ENCODE results near the gene ZNF426. TPM values are rescaled to one million over a fixed set of nuclear protein-coding genes. Genes with fewer than 3 reads are reported as not detected.

Gene ZNF426
- total RNA-seq, 1 donor from 2014 or later = 22.7 TPM

DNA sequence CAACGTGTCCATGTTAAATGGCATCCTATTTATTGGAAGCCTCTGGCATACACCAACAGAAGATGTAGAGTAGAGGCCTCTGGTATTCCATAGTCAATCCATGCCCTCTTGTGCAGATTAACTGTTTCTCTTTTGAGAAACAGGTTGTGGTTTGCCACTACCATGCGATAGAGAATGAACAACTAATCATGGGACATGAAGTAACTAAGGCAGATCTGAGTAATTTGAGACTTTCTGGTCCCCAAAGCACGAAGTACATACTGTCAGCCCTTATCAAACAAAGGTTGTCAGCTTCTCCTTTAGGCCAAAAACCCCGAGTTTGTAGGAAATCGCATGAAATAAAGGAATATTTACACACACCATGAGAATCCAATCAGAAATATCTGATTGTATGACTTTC is 42.3 kb upstream of the ZNF426 start:
- ATAC-seq (ENCODE audit: low read depth) = no peak
- H3K4me1 Mint-ChIP-seq = peaks cover 64% of the 10 kb centered on the region
- POLR2A ChIA-PET = no interaction called here

DNA sequence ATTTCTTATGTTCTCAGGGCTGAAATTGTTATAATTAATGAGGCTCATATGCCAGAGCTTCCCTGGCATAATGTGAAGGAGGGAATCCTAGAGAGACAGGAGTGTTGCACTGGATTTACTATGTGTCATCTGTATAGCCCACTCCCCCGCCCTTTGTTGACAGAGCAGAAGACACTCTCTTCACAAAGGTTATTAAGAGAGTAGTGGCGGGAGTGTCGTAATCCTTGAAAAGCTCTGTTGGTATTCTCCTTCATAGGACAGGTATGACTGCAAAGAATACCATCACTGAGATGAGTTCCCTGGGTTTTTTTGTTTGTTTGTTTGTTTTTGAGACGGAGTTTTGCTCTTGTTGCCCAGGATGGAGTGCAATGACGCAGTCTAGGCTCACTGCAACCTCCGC is 31.8 kb upstream of the ZNF426 start:
- Mint-ChIP-seq H3K4me1 (peaks cover 11% of the 10 kb centered on the region), H3K36me3 (ENCODE audit: low read depth) (peaks cover 84% of the 10 kb centered on the region), H3K27ac (no peak overlapping the region), H3K4me3 (no peak overlapping the region), H3K9me3 (peaks cover 45% of the 10 kb centered on the region), H3K27me3 (no peaks in the 10 kb centered on the region)
- ChIA-PET CTCF (no interaction called here), POLR2A (interaction anchor here (0.6 kb wide), 1 partner anchor 55 kb away, joined by 5 read pairs; no protein-coding TSS in a partner anchor)
- TF ChIP-seq, protein P1, sequence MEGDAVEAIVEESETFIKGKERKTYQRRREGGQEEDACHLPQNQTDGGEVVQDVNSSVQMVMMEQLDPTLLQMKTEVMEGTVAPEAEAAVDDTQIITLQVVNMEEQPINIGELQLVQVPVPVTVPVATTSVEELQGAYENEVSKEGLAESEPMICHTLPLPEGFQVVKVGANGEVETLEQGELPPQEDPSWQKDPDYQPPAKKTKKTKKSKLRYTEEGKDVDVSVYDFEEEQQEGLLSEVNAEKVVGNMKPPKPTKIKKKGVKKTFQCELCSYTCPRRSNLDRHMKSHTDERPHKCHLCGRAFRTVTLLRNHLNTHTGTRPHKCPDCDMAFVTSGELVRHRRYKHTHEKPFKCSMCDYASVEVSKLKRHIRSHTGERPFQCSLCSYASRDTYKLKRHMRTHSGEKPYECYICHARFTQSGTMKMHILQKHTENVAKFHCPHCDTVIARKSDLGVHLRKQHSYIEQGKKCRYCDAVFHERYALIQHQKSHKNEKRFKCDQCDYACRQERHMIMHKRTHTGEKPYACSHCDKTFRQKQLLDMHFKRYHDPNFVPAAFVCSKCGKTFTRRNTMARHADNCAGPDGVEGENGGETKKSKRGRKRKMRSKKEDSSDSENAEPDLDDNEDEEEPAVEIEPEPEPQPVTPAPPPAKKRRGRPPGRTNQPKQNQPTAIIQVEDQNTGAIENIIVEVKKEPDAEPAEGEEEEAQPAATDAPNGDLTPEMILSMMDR (IDR thresholded peaks at IDR 0.05) = no peak
- ATAC-seq (ENCODE audit: low read depth) (no peak), DNase-seq (no peak)
- intact Hi-C loops (cut with micrococcal nuclease) = no loop called here

More for the DNA sequence above, 42.3 kb upstream of the ZNF426 start:
- TF ChIP-seq, protein P1 (IDR thresholded peaks at IDR 0.05) = no peak
- intact Hi-C loops (cut with micrococcal nuclease) = loop anchor here (5.0 to 10.0 kb wide), 2 partner anchors 46 to 143 kb away; partner anchors contain the start of genes ZNF266 and ZNF426
- no peak for DNase-seq
- Mint-ChIP-seq H3K9me3 (peaks cover 12% of the 10 kb centered on the region), H3K36me3 (ENCODE audit: low read depth) (peaks cover 58% of the 10 kb centered on the region), H3K4me3 (no peak overlapping the region), H3K27ac (no peak overlapping the region), H3K27me3 (no peaks in the 10 kb centered on the region)
- CTCF ChIA-PET = no interaction called here

- TF ChIP-seq, protein P1 (IDR thresholded peaks at IDR 0.05) = no peak
- Mint-ChIP-seq H3K4me3 (no peak overlapping the region), H3K36me3 (ENCODE audit: low read depth) (peaks cover 87% of the 10 kb centered on the region), H3K27me3 (no peaks in the 10 kb centered on the region), H3K9me3 (peaks cover 42% of the 10 kb centered on the region), H3K4me1 (peaks cover 3% of the 10 kb centered on the region), H3K27ac (no peak overlapping the region)
- DNase-seq (no peak), ATAC-seq (ENCODE audit: low read depth) (no peak)
- ChIA-PET POLR2A (no interaction called here), CTCF (no interaction called here)
- intact Hi-C loops (cut with micrococcal nuclease) = no loop called here
Measured at GRCh38 chr19:9566729-9567128, 28.3 kb upstream of the ZNF426 start.

GRCh38 chr19:9565900-9566705 is 27.7 kb upstream of the ZNF426 start:
- no peaks in the 10 kb centered on the region for H3K27me3 Mint-ChIP-seq
- ATAC-seq (ENCODE audit: low read depth) = no peak
- no peaks in the 10 kb centered on the region for H3K4me1 Mint-ChIP-seq
- TF ChIP-seq, protein P1 (IDR thresholded peaks at IDR 0.05) = no peak
- ChIA-PET POLR2A (interaction anchor here (0.7 kb wide), 1 partner anchor 150 kb away, joined by 16 read pairs; no protein-coding TSS in a partner anchor), CTCF (no interaction called here)
- H3K36me3 Mint-ChIP-seq (ENCODE audit: low read depth) = peaks cover 87% of the 10 kb centered on the region
- H3K4me3 Mint-ChIP-seq = no peak overlapping the region
- no peak overlapping the region for H3K27ac Mint-ChIP-seq
- no peak for DNase-seq
- peaks cover 39% of the 10 kb centered on the region for H3K9me3 Mint-ChIP-seq
- intact Hi-C loops (cut with micrococcal nuclease) = no loop called here

DNA sequence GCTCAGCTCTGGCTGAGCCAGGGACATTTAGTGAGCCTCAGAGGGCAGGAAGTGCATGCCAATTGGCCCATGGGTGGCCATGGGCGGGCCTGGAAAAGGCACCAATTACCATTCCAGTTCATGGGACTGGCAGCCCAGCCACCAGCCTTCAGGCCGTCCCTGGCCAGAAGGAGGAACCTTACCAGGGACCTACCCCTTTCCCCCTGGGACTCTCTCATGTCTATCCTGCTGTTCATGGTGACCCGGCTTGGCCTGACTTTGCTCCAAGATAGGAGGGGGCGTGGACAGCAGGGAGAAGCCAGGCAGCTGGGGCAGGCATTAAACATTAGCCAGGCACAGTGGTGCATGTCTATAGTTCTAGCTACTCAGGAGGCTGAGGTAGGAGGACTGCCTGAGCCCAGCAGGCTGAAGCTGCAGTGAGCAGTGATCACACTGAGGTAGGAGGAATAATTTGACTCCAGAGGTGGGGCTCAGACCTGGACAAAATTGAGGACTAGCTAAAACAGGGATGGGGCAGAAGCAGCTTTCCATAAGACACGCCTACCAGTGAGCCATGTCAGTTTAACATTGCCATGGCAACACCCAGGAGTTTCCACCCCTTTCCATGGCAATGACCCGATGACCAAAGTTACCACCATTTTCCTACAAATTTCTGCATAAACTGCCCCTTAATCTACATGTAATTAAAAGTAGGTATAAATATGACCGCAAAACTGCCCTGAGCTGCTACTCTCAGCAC is 14.3 kb upstream of the ZNF426 start:
- ChIA-PET POLR2A (no interaction called here), CTCF (no interaction called here)
- Mint-ChIP-seq H3K9me3 (peaks cover 17% of the 10 kb centered on the region), H3K36me3 (ENCODE audit: low read depth) (peaks cover 16% of the 10 kb centered on the region), H3K27me3 (no peaks in the 10 kb centered on the region), H3K4me1 (no peaks in the 10 kb centered on the region), H3K4me3 (no peak overlapping the region), H3K27ac (no peak overlapping the region)
- TF ChIP-seq, protein P1 (IDR thresholded peaks at IDR 0.05) = no peak
- ATAC-seq (ENCODE audit: low read depth) (no peak), DNase-seq (no peak)
- intact Hi-C loops (cut with micrococcal nuclease) = no loop called here
